ENCODE measurements around the gene NAXE. TPM values are rescaled to one million over a fixed set of nuclear protein-coding genes. Genes with fewer than 3 reads are reported as not detected.

Gene NAXE
- polyA plus RNA-seq, 1 donor from 2014 or later = 95.7 TPM

DNA sequence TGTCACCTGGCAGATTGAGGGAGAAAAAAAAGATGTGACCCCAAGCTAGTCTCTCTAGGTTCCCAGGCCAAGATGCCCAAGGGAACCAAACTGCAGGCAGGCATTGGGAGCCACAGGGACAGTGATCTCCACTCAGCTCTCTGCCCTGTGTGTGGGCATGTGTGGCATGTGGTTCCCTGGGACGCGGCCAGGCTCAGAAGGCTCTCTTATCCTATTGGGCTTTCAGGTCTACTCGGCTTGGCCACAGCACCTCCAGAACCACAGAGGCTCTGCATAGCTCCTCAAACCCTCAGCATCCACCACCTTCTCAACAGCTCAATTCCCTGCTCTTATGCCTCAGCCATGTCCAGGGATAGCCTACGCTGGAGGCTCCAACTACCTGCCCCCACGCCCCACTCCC lies 41.2 kb upstream of the NAXE start:
- Histone ChIP-seq H3K36me3 (ENCODE audit: insufficient read depth, low read length) (no peaks in the 10 kb centered on the region), H3K4me2 (ENCODE audit: low read length) (no peak overlapping the region), H3F3A (ENCODE audit: insufficient read depth, low read length, poor library complexity, severe bottlenecking) (no peaks in the 10 kb centered on the region), H4K20me1 (ENCODE audit: insufficient read depth) (no peaks in the 10 kb centered on the region), H3K9ac (ENCODE audit: low read length) (no peak overlapping the region), H3K9me2 (ENCODE audit: insufficient read depth, low read length) (no peaks in the 10 kb centered on the region), H3K4me3 (ENCODE audit: low read length) (no peak overlapping the region), H3K9me3 (ENCODE audit: low read length) (no peaks in the 10 kb centered on the region), H2AFZ (ENCODE audit: low read depth, low read length) (no peak overlapping the region), H3K27ac (ENCODE audit: low read length) (no peak overlapping the region), H3K27me3 (ENCODE audit: insufficient read depth, low read depth, low read length) (no peaks in the 10 kb centered on the region), H3K79me2 (replicated peaks; ENCODE audit: insufficient read depth, low read length) (no peaks in the 10 kb centered on the region)
- no peak for TF ChIP-seq EZH2 (IDR thresholded peaks at IDR 0.05; ENCODE audit: borderline replicate concordance, insufficient read depth, low read length, poor library complexity, severe bottlenecking)
- TF ChIP-seq, protein P1, sequence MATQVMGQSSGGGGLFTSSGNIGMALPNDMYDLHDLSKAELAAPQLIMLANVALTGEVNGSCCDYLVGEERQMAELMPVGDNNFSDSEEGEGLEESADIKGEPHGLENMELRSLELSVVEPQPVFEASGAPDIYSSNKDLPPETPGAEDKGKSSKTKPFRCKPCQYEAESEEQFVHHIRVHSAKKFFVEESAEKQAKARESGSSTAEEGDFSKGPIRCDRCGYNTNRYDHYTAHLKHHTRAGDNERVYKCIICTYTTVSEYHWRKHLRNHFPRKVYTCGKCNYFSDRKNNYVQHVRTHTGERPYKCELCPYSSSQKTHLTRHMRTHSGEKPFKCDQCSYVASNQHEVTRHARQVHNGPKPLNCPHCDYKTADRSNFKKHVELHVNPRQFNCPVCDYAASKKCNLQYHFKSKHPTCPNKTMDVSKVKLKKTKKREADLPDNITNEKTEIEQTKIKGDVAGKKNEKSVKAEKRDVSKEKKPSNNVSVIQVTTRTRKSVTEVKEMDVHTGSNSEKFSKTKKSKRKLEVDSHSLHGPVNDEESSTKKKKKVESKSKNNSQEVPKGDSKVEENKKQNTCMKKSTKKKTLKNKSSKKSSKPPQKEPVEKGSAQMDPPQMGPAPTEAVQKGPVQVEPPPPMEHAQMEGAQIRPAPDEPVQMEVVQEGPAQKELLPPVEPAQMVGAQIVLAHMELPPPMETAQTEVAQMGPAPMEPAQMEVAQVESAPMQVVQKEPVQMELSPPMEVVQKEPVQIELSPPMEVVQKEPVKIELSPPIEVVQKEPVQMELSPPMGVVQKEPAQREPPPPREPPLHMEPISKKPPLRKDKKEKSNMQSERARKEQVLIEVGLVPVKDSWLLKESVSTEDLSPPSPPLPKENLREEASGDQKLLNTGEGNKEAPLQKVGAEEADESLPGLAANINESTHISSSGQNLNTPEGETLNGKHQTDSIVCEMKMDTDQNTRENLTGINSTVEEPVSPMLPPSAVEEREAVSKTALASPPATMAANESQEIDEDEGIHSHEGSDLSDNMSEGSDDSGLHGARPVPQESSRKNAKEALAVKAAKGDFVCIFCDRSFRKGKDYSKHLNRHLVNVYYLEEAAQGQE (IDR thresholded peaks at IDR 0.05; ENCODE audit: borderline replicate concordance) = no peak
- no peak for TF ChIP-seq MXI1 (conservative IDR thresholded peaks at IDR 0.05; ENCODE audit: poor library complexity, severe bottlenecking)
- no peak for TF ChIP-seq TAF1 (IDR thresholded peaks at IDR 0.05; ENCODE audit: low read depth)
- no peak for TF ChIP-seq POLR2AphosphoS5 (IDR thresholded peaks at IDR 0.05)
- TF ChIP-seq RAD21 (conservative IDR thresholded peaks at IDR 0.05) = no peak
- TF ChIP-seq SMC3 (conservative IDR thresholded peaks at IDR 0.05; ENCODE audit: poor library complexity) = no peak
- no peak for TF ChIP-seq EP300 (conservative IDR thresholded peaks at IDR 0.05; ENCODE audit: poor library complexity, severe bottlenecking)
- TF ChIP-seq, protein P2, sequence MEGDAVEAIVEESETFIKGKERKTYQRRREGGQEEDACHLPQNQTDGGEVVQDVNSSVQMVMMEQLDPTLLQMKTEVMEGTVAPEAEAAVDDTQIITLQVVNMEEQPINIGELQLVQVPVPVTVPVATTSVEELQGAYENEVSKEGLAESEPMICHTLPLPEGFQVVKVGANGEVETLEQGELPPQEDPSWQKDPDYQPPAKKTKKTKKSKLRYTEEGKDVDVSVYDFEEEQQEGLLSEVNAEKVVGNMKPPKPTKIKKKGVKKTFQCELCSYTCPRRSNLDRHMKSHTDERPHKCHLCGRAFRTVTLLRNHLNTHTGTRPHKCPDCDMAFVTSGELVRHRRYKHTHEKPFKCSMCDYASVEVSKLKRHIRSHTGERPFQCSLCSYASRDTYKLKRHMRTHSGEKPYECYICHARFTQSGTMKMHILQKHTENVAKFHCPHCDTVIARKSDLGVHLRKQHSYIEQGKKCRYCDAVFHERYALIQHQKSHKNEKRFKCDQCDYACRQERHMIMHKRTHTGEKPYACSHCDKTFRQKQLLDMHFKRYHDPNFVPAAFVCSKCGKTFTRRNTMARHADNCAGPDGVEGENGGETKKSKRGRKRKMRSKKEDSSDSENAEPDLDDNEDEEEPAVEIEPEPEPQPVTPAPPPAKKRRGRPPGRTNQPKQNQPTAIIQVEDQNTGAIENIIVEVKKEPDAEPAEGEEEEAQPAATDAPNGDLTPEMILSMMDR (IDR thresholded peaks at IDR 0.05; ENCODE audit: poor library complexity, severe bottlenecking) = no peak

DNA sequence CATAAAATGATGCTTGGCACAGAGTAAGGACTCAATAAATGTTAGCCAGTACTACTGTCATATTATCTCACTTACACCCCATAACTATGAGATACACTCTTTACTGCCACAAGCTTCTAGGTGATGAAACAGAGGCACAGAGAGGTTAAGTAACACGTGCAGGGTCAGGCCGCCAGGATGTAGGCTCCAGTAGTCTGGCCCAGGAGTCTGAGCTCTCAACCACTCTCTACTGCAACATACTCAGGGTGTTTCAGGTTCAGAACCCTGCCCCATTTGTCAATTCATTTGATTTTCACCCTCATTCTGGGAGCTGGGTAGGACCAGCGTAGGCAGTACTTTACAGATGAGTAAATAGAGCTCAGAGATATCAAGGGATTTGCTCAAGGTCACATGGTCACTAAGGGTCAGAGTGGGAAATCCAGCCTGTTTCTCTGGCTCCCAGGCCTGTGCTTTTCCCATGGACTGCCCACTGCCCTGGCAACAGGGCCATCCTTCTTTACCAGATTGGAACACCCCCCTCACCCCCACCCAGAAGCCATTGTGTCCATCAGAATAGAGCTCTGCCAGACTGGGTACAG lies 40.4 kb upstream of the NAXE start:
- H3K9ac ChIP-seq (ENCODE audit: low read length) = no peak overlapping the region
- H3K27ac ChIP-seq (ENCODE audit: low read length) = no peak overlapping the region
- no peak overlapping the region for H2AFZ ChIP-seq (ENCODE audit: low read depth, low read length)
- no peaks in the 10 kb centered on the region for H4K20me1 ChIP-seq (ENCODE audit: insufficient read depth)
- H3K36me3 ChIP-seq (ENCODE audit: insufficient read depth, low read length) = no peaks in the 10 kb centered on the region
- H3K27me3 ChIP-seq (ENCODE audit: insufficient read depth, low read depth, low read length) = no peaks in the 10 kb centered on the region
- no peak overlapping the region for H3K4me2 ChIP-seq (ENCODE audit: low read length)
- no peak overlapping the region for H3K4me3 ChIP-seq (ENCODE audit: low read length)
- H3F3A ChIP-seq (ENCODE audit: insufficient read depth, low read length, poor library complexity, severe bottlenecking) = no peaks in the 10 kb centered on the region
- no peaks in the 10 kb centered on the region for H3K9me2 ChIP-seq (ENCODE audit: insufficient read depth, low read length)
- no peaks in the 10 kb centered on the region for H3K79me2 ChIP-seq (replicated peaks; ENCODE audit: insufficient read depth, low read length)
- no peak for TF ChIP-seq SMC3 (conservative IDR thresholded peaks at IDR 0.05; ENCODE audit: poor library complexity)
- TF ChIP-seq TAF1 (IDR thresholded peaks at IDR 0.05; ENCODE audit: low read depth) = no peak
- TF ChIP-seq MXI1 (conservative IDR thresholded peaks at IDR 0.05; ENCODE audit: poor library complexity, severe bottlenecking) = no peak
- TF ChIP-seq EZH2 (IDR thresholded peaks at IDR 0.05; ENCODE audit: borderline replicate concordance, insufficient read depth, low read length, poor library complexity, severe bottlenecking) = no peak
- TF ChIP-seq EP300 (conservative IDR thresholded peaks at IDR 0.05; ENCODE audit: poor library complexity, severe bottlenecking) = no peak
- no peak for TF ChIP-seq RAD21 (conservative IDR thresholded peaks at IDR 0.05)
- TF ChIP-seq, protein P1 (IDR thresholded peaks at IDR 0.05; ENCODE audit: borderline replicate concordance) = no peak
- TF ChIP-seq POLR2AphosphoS5 (IDR thresholded peaks at IDR 0.05) = no peak
- TF ChIP-seq, protein P2 (IDR thresholded peaks at IDR 0.05; ENCODE audit: poor library complexity, severe bottlenecking) = no peak
- H3K9me3 ChIP-seq (ENCODE audit: low read length) = no peaks in the 10 kb centered on the region

Data from neural cell (in vitro differentiated cells).